Loucy (cell line): ENCODE results near the gene BMERB1.

Source experiments
- EZH2phosphoT487 ChIP-seq: fragments of 200-600 bp; IDR thresholded peaks from 2 replicates; pipeline ENCODE4 v1.6.1; 2018; ENCODE audit warnings: antibody characterized with exemption, mild to moderate bottlenecking, moderate library complexity, borderline replicate concordance
- TF ChIP-seq, protein P1 (sequence below): fragments of 200-600 bp; sonication (generic); conservative IDR thresholded peaks from 2 replicates; pipeline ENCODE4 v1.5.1; 2014; ENCODE audit warnings: mild to moderate bottlenecking, antibody characterized with exemption, low read length

DNA sequence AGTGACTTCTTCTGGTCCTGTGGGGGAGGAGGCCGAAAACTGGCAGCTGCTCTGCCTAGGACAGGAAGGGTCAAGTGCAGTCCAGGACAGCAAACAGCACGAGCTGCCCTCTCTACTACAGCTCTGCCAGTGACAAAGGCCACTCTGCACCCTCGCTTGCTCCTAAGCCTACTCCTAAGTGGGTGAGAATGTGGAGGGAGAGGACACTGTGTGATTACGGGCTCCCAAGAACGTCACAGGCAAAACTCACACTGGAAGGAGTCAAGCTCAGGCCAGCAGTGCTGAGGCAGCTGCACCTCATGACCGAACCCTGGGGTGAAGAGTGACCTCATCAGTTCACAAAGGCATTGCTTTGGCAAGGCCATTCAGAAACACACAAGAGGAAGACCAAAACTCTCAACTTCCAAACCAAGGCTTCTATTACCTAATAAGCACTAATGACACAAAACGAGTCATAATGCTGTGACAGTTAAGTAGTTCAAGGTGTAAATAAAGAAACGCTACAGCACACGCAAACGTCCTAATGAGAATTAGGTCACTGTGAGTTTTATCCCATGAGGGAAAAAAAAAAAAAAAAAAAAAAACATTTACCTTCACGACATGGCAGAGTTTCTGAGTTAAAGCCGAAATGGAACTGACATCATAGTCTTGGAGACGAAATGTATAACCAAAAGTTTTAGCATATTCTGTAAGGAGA lies 173.5 kb downstream of the BMERB1 start:
- TF ChIP-seq, protein P1, sequence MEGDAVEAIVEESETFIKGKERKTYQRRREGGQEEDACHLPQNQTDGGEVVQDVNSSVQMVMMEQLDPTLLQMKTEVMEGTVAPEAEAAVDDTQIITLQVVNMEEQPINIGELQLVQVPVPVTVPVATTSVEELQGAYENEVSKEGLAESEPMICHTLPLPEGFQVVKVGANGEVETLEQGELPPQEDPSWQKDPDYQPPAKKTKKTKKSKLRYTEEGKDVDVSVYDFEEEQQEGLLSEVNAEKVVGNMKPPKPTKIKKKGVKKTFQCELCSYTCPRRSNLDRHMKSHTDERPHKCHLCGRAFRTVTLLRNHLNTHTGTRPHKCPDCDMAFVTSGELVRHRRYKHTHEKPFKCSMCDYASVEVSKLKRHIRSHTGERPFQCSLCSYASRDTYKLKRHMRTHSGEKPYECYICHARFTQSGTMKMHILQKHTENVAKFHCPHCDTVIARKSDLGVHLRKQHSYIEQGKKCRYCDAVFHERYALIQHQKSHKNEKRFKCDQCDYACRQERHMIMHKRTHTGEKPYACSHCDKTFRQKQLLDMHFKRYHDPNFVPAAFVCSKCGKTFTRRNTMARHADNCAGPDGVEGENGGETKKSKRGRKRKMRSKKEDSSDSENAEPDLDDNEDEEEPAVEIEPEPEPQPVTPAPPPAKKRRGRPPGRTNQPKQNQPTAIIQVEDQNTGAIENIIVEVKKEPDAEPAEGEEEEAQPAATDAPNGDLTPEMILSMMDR = no peak
- TF ChIP-seq EZH2phosphoT487 = no peak
